Stimulated activated CD8-positive, alpha-beta memory T cell treated with anti-CD3 and anti-CD28 coated beads, Interleukin-2, amount 100 ng/mL, for 1 hour (primary cell): ENCODE measurements around the gene TNFSF13B.
"Not testable (repeated sequence)": the region's sequence is repeated elsewhere in the genome, so short reads cannot be mapped to it uniquely, and the experiment has no call there.

Source experiments
- DNase-seq, 2 donors: peaks; one replicate each; pipeline ENCODE4 v3.0.0-alpha.2; 2020; ENCODE audit warnings: low read depth in 2 of 2

Gene TNFSF13B

DNA sequence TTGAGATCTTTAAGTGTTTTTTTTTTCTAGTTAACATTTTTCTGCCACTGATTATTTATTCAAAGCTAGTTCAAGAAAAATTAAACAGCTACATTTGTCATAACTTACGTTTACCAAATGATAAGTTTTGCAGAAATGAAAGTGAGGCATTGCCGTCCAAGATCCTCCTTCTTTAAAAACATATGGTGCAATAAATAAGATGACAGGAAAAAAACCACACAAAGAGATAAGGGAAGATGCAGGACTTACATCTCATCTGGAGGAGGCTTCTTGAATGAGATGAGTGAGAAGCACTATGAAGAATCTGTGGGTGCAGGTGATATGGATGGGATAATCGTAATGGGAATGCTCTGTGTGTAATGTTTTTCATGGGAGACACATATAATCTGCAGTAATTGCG is 12.4 kb downstream of the TNFSF13B start:
- DNase-seq, result no peak

DNA sequence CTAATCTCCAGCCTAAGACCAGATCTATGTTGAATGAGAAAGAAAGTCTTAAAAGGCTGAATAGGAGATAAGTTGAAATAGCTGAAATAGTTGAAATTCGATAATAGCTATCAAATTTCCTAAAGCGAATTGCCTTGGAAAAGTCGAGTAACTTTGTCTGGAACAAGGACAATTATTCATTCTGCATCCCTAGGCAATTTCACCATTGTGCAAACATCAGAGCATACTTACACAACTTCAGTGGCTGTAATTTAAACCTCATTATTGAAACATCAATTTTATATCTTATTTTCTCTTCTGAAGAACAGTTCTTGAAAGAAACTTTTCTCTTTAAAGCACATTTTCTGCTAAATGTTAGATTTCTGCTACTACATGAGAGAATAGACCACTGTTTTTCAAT is 13.6 kb downstream of the TNFSF13B start:
- DNase-seq, result no peak

DNA sequence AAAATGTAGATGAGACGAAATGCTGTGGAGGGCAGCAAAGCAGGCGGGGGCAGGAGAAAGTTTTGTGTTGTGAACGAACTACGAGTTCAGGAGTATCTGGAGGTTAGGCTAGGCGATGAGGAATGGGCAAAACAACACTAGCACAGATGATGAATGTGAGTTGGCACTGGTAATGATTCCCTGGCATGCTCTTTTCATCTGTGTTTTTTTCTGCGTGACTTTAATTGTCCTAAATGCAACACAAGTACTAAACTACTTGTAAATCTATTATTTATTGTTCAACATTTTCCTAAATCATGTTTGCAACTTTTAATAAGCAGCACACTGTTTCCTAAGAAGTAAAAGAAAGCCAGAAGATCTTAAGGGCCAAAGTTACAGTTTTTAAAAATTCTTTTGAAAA is 19.2 kb downstream of the TNFSF13B start:
- no peak for DNase-seq

DNA sequence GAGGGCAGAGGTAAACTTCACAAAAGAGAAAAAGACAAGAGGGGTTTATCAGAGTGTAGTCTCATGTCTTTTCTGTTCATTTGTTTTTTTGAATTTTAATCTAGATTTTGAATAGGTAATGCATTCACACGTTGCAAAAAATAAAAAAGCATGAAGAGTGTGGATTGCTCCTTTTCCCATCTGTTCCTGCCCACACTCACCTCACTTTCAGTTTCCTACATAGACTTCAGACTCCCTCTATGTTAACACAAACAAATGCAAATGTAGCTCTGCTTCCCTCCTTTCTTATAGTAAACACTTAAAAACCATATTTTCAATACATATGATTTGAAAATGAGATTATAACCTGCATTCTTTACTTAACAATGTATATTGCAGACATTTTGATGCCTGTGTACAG is 20.3 kb downstream of the TNFSF13B start:
- no peak for DNase-seq

DNA sequence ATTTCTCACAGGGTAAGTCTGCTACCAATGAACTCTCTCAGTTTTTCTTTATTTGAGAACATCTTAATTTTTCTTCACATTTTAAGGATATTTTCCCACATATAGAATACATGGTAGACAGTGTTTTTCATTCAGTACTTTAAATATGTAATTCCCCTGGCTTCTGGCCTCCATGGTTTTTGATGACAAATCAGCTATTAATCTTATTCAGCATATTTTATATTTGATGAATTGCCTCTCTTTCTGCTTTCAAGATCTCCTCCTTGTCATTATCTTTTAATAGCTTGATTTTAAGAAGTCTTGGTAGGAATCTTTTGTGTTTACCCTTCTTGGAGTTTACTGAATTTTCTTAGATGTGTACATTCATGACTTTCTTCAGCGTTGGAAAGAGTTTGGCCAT is 27.6 kb downstream of the TNFSF13B start:
- DNase-seq, result no peak

DNA sequence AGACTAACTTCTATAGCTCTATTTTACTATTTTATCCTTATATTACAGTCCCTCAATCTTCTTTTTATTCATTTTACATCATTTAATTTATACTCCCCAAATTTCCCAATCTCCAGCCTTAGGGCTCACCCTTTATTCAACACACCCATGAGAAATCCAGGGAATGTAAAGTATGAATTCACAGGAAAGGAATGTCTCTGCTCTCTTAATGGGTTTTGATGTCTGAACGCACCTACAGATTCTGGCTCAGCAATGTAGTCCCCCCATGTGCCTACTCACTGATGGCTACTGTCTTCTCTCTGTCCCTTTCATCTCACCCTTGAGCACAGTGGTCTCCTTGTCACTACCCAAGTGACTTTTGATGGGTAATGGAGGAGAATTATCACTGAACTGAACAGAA is 32.8 kb downstream of the TNFSF13B start:
- DNase-seq, result no peak

DNA sequence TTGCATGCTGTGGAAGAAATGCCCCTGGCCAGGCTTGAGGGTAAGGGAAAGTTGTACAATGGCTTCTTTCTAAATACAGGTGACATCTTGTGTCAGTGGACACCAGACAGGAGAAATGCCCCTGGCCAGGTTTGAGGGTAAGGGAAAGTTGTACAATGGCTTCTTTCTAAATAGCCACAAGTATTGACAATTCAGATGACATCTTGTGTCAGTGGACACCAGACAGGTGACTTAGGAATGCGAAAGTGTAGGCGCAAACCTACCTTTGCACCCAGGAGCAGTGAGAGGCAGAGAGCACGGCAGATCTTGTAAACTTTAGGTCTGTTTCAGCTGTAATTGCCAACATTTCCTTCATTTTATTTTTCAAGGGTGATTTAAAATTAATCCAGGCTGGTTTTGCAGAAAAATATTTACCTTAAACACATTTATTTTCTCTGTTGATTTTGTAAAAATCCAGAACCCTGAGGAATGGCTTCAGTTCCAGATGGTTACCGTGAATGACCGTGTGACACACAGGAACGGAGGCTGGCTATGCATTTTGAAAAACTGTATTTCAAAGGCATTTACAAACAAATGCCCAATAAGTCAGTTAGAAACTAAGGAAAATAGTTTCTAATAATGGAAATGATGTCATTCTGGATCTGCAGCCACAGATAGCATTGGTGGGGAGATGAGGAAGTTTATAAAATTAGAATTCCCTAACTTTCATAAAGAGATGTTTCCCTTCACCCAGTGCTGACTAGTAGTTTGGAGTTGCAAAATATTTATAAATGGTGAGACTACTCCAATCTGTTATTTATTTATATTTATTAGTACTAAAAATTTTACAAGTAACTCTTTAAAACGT is 34.9 kb downstream of the TNFSF13B start:
- no peak for DNase-seq

DNA sequence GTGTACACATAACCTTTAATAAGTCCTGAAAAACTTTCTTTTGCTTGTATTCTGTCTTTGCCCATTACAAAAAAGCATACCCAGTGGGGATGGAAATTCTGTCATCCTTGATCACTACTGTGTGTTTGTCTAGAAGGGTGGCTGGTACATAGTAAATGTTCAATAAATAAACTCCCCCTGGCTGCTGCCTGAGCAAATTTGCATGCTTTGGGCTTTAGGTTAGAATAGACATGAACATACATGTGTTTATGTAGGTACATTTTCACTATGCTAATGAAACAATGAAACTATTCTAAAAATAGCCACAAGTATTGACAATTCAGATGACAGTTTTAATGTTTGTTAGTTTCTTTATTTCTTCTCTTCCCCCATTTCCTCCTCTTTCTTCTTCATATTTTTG is 36.1 kb downstream of the TNFSF13B start:
- no peak for DNase-seq

DNA sequence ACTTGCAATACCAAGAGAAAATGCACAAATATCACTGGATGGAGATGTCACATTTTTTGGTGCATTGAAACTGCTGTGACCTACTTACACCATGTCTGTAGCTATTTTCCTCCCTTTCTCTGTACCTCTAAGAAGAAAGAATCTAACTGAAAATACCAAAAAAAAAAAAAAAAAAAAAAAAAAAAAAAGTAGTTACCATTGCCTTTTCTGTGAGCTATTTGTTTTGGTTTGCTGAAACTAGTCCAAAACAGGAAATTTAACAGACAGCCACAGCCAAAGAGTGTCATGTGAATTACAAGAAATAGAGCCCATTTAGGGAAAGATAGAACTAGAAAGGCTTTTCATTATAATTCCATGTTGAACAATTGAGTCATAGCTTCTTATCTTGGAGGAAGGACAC is 37.3 kb downstream of the TNFSF13B start:
- DNase-seq, result no peak

DNA sequence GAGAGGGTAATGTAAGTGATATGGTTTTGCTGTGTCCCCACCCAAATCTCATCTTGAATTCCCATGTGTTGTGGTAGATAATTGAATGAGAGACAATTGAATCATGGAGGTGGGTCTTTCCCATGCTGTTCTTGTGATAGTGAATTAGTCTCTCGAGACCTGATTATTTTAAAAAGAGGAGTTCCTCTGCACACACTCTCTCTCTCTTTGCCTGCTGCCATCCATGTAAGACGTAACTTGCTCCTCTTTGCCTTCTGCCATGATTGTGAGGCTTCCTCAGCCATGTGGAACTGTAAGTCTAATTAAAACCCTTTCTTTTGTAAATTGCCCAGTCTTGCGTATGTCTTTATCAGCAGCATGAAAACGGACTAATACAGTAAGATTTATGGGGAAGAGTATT is 42.1 kb downstream of the TNFSF13B start:
- not testable (repeated sequence) for DNase-seq

DNA sequence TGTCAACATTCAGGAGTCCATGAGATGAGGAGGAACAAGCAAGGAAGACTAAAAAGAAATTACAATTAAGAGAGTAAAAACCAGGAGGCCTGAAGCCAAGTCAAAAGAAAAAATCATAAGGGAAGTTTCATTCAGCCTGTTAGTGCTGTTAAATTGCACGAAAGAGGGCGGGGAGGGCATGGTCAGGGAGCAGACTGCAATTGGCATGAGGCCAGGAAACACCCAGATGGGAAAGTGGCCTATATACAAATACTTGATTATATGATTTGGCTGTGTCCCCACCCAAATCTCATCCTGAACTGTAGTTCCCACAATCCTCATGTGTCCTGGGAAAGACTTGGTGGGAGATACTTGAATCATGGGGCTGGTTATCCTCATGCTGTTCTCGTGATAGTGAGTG is 43.9 kb downstream of the TNFSF13B start:
- no peak for DNase-seq

DNA sequence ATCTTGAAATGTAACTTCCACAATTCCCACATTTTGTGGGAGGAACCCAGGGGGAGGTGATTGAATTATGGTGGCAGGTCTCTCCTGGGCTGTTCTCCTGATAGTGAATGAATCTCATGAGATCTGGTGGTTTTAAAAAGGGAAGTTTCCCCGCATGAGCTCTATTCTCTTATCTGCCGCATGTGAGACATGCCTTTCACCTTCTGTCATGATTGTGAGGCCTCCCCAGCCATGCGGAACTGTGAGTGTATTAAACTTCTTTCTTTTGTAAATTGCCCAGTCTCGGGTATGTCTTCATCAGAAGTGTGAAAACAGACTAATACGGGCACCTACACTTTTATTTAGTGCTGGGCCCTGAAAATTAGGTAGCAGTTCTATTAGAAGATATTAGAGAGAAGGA is 45.8 kb downstream of the TNFSF13B start:
- DNase-seq, result no peak

DNA sequence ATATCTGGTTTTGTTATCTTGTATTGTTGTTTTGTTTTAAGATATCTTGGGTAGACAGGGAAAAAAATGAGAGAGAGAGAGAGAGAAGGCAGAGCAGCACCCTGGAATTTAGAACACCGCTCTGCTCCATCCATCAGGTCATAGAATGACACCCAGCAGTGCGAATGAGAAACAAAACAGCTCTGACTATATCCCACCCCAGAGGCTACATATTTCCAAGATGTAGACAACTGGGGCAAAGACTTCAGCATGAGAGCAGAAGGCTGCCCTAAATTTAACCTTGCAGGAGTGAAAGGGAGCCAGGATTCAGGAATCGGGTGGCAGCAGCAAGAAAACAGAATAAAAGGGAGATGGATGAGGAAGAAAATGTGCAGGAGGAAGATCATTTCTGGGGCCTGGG is 46.5 kb downstream of the TNFSF13B start:
- no peak for DNase-seq

DNA sequence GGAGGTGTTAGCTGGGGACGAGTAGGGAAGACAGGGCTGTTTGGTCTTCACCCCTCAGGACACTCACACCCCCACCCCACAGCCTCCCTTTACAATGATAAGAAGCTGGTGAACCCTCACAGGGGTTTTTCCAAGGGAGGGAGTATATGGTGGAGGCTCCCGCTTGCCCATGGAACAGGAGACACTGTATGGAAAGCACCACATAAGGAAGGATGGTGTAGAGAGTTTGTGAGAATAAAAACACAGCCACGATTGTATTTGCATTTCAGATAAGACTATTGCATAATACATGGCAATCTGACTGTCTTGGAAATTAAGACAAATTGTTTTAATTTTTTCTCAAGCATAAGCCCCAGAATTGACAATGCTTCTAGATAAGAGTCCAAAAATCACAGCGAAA is 46.9 kb downstream of the TNFSF13B start:
- DNase-seq, result no peak

DNA sequence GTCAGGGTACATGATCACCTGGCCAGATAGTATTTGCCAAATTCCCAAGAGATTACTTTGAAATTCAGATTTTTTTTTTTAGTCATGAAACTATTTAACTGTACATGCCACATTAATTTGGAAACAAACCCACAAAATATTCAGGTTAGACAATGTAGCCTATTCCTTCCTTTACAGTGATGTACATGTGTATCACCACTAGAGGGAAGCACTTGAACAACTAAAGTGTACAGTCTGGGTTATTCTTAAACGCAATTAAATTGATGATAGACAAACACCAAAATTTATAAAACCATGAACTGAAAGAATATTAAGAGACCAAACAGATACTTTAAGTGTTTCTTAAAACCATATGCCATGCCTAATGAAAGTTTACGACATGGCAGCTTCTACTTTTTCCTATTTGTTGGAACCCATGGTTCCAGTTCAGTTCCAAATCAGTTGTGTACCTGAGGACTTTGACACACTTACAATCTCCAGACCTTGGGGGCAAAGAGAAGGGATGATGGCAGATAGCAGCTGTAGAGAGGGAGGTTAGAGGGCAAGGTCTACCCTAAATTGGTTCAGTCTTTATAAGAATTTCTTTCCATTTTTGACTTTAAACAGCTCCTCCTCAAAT is 52.8 kb downstream of the TNFSF13B start:
- no peak for DNase-seq

DNA sequence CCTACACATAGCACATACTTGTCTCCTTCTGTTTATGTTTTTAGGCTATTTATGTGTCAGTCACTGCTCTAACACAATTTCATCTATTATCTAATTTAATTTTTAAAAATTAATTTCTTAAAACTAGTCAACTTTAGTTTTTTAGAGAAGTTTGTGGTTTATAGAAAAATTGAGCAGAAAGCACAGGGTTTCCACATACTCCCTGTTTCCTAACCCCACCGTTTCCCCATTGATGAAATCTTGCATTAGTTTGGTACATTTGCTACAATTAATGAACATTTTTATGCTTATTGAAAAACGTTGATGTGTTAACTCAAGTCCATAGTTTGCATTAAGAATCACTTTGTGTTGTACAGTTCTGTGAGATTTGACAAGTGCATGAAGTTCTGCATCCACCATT is 53.5 kb downstream of the TNFSF13B start:
- DNase-seq, result no peak

DNA sequence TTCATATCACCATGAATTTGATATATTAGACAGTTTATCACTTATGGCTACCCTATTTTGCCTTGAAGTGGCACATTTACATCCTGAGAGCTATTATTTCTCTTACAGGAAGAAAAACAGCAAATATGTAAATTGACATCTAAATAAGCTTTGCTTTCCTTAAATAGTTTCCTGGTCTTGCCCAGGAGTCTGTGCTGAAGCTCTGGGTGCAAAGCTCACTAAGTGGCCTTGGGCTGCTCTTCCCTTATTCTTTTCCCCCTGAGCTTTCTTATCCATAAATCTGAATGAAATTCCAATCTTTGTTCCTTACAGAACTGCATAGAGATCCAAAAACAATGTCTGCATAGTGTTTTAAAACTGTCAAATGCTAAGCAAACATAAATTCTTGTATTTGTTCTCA is 56.3 kb downstream of the TNFSF13B start:
- DNase-seq, result no peak

DNA sequence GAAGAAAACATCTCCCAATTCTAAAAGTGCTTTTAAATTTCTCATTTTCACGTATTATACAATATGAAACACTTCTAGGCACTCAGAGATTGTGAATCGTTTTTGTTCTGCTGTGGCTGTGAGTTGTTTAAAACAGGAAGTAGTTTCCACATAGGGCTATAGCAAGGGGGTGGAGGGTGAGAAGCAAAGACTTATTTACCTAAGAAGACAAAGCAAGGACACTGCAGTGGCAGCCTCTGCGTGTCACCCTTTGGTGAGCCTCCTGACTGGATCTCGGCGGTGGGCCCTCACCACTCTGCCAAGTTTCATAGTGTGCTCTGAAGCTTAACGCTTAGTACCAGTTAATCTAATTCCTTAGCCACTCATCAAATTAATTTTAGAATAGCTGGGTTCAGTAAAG is 56.8 kb downstream of the TNFSF13B start:
- no peak for DNase-seq

DNA sequence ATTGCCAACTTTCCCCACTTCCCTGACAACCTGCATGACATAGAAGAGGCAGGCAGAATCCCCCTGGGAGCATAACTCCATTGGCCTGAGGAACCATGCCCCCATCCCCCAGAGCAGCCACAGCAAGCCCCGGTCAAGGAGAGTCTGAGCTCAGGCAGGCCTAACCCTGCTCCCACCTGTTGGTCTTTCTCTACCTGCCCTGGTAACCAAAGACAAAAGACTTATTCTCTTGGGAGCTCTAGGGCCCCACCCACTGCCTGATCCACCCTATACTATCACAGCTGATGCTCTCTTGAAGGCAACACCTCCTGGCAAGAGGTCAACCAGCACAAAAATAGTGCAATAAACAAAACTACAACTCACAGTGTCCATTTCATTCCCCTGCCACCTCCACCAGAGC is 59.3 kb downstream of the TNFSF13B start:
- DNase-seq, result no peak

DNA sequence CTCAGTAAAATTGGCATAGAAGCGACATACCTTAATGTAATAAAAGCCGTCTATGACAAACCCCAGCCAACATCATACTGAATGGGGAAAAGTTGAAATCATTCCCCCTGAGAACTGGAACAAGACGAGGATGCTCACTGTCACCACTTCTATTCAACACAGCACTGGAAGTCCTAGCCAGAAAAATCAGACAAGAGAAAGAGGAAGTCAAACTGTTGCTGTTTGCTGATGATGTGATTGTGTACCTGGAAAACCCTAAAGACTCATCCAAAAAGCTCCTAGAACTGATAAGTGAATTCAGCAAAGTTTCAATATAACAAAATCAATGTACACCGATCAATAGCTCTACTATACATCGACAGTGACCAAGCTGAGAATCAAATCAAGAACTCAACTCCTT is 63.3 kb downstream of the TNFSF13B start:
- no peak for DNase-seq

DNA sequence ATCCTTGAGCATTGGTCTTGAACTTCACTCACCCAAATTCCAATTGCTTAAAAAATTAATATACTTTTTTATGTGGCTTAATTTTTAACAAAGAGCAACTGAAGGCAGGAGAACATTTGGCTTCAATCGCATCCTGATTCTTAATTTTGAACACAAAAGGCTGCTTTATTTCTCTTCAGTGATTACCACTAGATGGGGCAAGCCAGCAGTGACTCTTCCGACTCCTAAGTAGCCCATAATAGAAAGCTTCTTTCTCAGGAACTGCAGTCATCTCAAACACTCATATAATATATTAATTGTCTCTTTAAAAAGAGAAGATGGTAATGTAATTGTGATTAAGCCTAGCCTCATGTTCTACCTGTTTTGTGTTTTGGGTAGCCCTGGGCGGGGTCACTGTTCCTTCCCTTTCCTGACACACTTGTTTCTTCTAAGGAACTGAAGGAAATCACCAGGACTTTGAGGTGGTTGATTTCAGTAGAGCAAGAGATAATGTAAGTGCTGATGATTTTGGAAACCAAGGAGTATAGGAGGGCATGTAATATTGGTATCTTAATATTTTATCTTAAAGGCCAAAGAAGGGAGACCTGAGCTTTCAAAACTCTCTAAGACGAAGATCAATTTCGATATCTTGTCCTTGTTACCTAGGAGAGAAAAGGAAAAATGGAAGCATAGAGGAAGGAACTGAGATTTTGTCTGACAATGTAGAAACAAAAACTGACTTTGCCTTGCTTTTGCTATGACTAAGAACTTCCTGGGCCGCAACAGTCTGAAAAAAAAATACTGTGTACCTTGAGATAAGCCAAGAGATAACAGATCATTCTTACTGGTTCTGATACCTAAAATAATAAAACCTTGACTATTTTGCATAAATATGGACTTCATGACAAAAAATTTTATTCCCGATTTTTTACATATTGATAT is 73.1 kb downstream of the TNFSF13B start:
- DNase-seq, result no peak

DNA sequence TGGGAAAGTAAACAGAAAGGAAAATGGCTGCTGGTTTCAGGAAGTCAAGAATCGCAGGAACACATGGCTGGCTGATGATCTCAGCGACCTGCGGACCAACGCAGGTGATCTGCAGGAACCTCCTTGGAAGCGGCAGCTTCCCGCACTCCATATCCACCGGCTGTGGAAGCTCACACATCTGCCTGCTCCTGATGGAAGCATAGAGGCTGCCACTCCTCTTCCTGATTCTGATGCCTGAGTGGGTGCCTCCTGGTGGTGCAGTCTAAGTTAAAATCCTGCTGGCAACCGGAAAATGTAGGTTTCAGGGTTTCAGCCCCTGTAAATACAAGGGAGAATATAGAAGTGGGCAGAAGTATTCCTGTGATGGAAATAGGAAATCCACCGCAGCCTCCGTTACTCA is 75.5 kb downstream of the TNFSF13B start:
- DNase-seq, result no peak

DNA sequence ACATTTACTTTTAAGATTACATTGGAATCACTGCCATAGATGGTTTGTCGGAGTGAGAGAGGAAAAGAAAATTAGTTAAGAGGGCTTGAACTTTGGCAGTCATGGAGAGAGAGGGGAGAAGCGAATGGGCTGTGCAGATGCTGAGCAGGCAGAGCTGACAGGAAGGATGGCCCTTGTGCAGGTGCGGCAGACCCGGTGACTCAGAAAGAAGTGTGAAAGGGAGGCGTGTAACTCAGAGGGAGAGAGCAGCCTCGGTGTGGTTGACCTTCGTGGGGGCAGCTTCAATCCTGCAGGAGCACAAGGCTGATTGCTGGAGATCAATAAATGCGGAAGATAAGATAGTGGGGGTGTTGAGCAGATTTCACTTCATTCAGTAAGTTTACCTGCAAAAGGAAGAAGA is 76.9 kb downstream of the TNFSF13B start:
- DNase-seq, result no peak
